GM19239 (cell line): ENCODE results near the gene COL17A1.

ENCODE experiments used
- DNase-seq: peaks from one replicate; pipeline ENCODE4 v3.0.0; 2011; ENCODE audit warnings: low spot score; ENCODE audit not compliant: insufficient read length
- FAIRE-seq: peaks from 2 replicates; lab custom pipeline; 2011; peaks lifted over from hg19 to GRCh38; lab: Jason Lieb, UNC

COL17A1 gene

GRCh38 chr10:104099269-104099668 lies 13.6 kb upstream of the COL17A1 start:
- DNase-seq = no peak
- no peak for FAIRE-seq

DNA sequence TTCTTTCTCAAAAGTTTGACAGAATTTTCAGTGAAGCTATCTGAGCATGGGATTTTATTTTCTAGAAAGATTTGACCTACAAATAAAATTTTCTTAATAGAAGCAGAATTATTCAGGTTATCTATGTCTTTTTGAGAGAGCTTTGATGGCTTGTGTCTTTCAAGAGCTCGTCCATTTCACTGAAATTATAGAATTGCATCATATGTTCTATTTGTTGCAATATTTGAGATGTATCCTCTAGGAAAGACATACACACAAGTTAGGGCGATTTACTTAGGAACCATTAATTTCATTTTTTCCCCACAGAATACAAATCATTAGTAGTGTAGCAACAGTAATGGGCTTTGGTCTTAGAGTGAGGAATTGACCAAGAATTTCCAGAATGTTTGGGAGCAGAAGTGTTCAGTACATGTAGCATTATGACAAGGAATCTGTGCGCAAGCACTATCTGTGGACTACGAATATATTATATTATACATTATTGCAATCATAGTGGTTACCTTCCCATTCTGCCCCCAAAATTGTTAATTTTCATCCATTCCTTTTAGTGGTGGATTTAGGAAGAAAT lies 12.8 kb upstream of the COL17A1 start:
- FAIRE-seq (no peak), DNase-seq (no peak)

GRCh38 chr10:104096692-104097091 lies 11.0 kb upstream of the COL17A1 start:
- DNase-seq (no peak), FAIRE-seq (no peak)

DNA sequence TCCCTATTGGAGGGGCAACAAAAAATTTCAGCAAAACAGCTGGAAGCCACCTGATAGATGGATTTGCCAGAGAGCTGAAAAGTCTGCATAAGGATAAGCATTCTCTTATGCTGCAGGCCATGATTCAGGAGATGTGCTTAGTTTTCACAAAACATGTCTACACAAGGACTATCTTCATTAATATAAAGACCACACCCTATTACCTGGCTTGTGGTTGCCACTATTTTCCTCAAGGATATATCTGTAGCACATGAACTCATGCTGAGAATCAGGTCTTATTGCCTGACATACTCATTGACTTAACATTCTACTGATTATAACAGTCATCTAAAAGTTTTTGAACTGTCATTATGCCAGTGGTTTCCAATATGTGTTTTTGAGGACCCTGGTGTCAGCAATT lies 7.1 kb upstream of the COL17A1 start:
- no peak for FAIRE-seq
- DNase-seq = no peak

DNA sequence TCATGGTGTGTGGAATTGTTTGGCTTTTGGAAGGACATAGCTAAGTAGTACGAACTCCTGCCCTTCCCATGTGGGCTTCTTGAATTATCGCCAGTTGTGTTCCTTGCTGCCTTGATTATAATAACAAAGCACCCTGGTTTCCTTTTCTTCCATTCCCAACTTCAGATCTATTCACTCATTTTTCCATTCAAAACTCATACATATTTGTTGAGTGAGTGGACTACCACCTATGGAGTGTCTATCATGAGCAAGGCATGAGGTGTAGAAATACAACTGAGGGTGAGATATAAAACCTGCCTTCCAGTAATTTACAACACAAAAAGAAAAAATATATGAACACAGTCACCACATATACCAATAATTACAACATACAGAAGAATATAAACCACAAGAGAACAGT lies 4.9 kb upstream of the COL17A1 start:
- no peak for FAIRE-seq
- DNase-seq = no peak

GRCh38 chr10:104089621-104090020 lies 3.9 kb upstream of the COL17A1 start:
- FAIRE-seq (no peak), DNase-seq (no peak)

DNA sequence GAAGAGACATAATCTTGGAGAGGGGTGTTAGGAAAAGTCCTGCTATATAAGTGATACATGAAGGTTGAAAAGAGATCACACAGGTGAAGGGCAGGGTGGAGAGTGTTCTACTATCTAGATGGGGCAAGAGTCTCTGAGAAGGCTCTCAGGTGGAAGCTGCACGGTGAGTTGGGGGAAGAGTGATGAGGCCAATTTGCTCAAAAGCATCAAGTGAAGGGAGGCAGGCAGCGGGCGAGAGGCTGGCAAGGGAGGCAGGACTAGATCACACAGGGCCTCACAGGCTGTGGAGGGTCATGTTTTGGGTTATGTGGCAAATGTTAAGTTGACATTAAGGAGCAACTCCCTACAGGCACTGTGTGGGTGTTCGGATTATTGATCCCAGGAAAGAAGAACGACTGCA lies 2.6 kb upstream of the COL17A1 start:
- DNase-seq (no peak), FAIRE-seq (no peak)

- DNase-seq (no peak), FAIRE-seq (no peak)
These were observed 1.1 kb downstream of the COL17A1 start for GRCh38 chr10:104084482-104085142.

DNA sequence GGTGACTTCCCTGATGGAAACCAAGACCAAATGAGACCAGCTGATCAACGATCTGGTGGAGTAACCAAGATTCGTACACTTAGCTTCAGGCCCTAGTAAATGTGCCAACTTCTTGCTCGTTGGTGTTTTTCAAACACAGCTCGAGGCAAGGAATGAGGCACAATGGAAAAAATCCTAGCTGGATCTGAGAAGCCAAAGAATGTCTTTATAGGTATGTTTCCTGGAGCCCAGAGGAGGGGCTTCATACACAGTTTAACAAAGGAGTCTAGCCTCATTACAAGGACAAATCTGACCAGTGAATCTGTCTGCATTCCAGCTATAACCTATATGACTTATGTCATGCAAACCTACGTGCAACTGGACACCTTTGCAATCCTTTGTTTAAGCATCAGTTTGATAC lies 3.7 kb downstream of the COL17A1 start:
- FAIRE-seq (no peak), DNase-seq (no peak)

DNA sequence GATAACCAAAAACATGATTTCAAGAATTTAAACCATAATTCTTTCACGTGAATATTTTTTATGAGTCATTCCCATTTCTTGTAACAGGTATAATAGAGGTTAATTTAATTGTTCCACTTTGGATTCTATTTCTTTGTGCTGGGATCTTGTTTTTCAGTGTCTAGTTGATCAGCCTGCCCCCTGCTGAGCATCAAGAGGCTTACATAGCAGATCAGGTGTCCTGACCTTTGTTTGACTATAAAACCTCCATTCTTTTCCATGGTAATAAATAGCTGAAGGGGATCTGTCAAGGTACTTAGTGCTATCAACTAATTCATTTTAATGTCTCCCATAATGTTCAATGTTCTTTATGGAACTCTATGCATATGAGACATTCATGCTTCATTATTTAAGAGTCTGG lies 4.9 kb downstream of the COL17A1 start:
- DNase-seq = no peak

GRCh38 chr10:104077663-104078151 lies 8.0 kb downstream of the COL17A1 start:
- no peak for FAIRE-seq
- no peak for DNase-seq

More for the DNA sequence above, 4.9 kb downstream of the COL17A1 start:
- peak; percentile 76 for FAIRE-seq

DNA sequence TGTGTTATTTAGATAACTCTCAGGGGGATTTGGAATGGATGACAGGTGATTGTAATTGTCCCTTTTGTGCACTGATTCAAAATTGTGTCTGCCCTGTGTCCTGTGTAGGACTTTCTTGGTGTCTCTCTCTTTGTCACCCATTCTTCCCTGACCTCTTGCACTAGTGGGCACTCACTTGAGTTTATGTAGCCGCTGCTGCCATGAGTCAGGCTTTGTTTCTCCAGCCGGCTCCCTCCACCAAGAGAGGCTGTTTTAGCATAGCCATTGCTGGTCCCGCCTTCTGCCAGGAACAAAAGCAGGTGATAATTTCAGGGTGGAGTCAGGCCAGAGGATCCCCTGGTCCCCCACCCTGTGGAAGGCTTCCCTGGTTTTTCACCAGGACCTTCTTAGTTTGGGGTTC lies 8.4 kb downstream of the COL17A1 start:
- DNase-seq = no peak
- FAIRE-seq = no peak

GRCh38 chr10:104076743-104077160 lies 8.9 kb downstream of the COL17A1 start:
- FAIRE-seq = no peak
- no peak for DNase-seq

DNA sequence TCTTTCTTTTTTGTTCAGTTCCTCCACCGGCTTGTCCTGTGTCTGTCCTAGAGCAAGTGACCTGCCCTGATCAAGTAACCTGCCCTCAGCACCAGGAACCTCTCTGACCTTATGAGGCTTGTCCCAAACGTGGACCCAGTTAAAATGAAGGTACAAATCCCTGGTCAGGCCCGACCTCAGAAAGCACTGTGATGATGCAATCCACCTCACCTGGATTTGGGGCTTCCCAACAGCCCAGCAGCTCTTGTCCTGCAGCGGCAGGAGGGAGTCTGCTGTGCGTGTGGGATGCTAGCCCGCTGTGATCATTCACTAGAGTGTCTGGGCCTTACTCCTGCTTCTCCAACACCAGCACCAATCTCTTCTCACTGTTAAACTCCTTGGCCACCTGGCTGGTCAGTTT lies 11.2 kb downstream of the COL17A1 start:
- FAIRE-seq = no peak
- DNase-seq = no peak

- DNase-seq (no peak), FAIRE-seq (no peak)
These were observed 12.9 kb downstream of the COL17A1 start for GRCh38 chr10:104072786-104073185.

GRCh38 chr10:104069613-104070012 lies 16.1 kb downstream of the COL17A1 start:
- DNase-seq (no peak), FAIRE-seq (no peak)

GRCh38 chr10:104067525-104067924 lies 18.2 kb downstream of the COL17A1 start:
- FAIRE-seq (no peak), DNase-seq (no peak)

DNA sequence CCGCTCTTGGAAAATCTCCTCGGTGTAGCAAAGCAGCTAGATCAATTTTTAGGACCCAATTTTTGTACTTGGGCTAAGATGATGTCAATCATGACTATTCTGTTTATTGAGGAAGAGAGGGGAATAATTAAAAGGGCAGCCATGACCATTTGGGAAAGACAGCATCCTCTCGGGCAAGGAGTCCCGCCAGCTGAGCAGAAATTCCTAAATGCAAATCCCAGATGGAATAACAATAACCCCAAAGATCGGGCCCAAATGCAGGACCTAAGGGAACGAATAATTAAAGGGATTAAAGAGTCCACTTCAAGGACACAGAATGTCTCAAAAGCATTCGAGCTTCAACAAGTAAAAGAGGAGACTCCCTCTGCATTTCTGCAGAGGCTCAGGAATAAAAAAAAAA lies 18.7 kb downstream of the COL17A1 start:
- FAIRE-seq = no peak

DNA sequence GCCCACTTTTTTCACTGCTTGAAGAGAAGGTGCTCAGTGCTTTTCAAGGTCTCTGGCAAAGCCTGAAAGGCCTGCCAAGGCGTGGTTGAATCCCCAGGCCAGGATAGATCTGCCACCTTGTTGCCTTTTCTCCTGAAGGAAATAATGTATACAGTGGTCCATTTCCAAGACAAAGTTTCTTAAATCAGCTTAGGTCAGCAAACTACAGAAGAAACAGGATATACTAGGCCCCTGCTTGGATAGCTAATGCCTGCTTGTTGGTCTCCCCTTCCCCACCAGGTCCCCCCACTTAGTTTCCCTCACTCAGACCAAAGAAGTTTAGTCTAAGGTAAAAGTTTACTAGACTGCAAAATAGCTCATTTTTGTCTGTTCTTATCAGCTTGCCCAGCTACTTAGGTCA lies 19.9 kb downstream of the COL17A1 start:
- DNase-seq (no peak), FAIRE-seq (no peak)

More for the DNA sequence above, 18.7 kb downstream of the COL17A1 start:
- no peak for DNase-seq

DNA sequence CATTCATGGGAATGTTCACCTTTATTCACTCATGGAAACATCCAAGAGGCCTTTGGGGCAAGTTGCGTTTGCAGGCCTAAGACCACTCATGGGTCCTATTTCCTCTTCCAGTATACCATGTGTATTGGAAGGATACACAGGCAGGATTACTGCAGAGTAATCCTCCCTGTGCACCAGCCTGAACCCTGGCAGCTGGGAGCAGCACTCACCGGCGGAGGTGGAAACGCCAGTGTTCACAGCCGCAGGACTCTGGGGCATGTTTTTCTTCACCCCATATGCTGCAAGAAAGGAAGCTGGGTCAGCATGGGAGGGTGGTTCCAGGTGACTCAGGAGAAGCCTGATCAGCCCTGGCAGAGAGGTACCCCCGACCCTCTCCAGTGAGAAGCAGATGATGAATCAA lies 24.5 kb downstream of the COL17A1 start:
- no peak for DNase-seq
- no peak for FAIRE-seq

GRCh38 chr10:104059364-104059763 lies 26.3 kb downstream of the COL17A1 start:
- DNase-seq (no peak), FAIRE-seq (no peak)

DNA sequence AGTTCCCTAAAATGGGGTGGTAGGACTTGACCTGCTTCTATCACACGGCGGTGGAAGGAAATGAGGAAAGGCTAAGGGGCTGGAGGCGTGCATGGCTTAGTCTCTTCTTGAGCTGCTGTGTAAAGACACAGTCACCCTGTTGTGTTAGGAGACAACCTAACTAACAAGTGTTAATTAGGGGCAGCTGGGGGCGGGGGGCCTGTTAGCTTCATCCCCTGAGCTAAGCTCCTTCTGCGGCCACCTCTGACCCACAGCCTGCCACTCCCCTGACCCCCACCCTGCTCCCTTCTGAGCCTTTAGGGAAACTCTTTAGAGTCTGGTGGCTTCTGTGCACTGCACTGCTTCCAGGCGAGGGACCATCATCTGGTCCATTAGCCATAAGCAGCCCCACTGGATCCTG lies 28.0 kb downstream of the COL17A1 start:
- DNase-seq (no peak), FAIRE-seq (no peak)
